Fibroblast of the conjunctiva (primary cell): Measurements from ENCODE around the gene TNXB.
"Not testable (repeated sequence)": the region's sequence is repeated elsewhere in the genome, so short reads cannot be mapped to it uniquely, and the experiment has no call there.

ENCODE experiments used
- DNase-seq: peaks from one replicate; pipeline ENCODE4 v3.0.0-alpha.2; 2010; ENCODE audit warnings: low read depth

Gene TNXB

DNA sequence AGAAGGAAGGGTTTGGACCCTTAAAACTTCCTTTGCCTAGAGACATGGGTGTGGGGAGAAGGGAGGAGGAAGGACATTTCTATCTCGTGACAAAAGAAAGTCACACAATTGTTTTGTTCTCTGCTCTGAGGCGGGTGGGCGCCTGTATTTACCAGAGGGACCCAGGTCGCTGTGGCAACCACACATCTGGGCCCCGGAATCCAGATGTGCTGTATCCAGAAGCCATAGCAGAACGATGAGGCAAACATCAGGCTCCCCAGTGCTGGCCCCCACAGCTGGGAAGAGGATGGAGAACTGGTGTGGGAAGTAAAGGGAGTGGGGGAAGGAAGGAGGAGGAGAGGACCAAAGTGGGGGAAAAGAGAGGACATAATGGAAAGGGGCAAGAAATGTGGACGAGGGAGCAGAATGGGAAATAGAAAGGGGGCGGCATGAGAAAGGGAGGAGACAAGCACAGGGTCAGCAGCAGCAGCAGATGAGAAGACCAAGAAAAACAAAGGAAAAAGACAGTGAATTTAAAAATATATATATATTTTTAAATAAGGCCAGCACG is 3.4 kb upstream of the TNXB start:
- DNase-seq, result peak; percentile 46

DNA sequence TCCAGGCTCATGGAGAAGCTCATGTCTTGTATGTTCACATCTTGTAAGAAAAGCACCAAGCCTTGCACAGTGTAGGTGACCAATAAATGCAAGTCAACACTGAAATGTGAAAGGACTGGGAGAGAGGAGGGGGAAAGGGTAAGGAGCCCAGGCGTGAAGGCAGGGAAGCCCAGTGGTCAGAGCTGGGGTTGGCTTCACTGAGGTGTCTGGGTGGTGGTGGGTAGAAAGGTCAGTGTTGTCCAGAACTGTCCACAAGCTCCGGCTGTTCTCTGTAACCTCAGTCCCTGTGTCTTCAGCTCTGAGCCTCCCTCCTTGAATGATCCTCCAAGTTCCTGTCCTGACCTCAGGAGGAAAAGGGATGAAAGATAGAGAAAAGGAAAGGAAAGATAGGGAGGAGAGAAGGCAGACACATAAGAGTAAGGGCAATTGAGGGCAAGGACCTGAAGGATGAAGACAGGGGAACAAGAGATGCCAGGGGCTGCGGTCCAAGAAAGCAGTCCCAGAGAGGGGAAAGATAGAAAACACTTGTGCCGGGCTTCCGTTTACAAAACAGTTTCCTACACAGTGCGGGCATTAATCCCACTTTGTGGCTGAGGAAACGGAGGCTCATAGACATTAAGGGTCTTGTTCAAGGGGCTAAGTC is 2.4 kb upstream of the TNXB start:
- DNase-seq, result no peak

DNA sequence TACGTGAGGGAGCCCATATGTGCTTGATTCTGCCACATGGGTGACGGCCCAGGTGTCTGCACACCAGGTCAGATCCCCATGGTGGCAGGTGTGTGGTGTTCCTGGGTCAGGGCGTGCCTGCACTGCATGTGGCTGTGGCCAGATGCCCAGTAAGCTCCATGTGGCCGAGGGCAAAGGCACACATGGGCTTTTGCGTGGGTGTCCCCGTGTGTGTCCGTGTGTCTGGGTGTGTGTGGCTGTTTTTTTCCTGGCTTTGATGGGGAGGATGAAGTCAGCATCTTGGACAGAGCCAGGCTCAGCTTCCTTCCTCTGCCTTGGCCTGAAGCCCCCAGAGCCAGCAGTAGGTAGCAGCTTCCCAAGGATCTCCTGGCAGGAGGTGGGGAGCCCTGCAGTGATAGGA is 1.5 kb upstream of the TNXB start:
- DNase-seq, result no peak

DNA sequence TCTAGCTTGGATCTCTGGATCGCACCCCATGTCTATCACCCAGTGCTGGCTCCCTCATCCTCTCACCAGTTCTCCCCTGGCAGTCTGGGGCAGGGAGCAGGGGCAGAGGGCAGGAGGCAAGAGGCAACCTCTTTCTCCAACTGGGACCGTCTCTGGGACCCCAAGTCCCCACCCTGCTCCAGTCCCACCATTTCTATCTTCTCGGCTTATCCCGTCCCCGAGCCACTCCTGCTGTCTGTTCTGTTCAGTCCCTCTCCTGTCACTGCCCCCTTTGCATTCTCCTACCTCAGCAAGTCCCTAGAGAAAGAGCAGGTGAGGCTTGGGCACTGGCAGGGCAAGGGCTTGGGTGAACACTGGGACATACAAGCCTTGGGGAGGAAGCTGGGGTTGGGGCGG is 625 bp upstream of the TNXB start:
- no peak for DNase-seq

DNA sequence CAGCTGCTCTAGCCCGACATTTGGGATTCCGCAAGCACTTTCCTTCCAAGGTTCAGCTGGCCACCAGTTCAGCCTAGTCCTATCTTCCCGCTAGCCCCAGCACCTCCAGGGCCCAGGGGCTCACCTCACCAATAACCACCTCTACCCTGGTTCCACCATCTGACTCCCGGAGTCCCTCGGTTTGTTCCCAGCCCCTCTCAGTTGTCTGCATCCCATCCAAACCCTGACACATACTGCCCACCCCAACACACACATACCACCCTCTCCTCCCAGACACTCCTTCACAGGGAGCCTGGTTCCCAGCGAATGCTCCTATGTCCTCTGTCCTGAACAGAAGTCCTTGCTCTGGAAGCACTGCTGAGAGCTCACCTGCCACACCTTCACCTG is 418 bp downstream of the TNXB start:
- DNase-seq, result no peak

DNA sequence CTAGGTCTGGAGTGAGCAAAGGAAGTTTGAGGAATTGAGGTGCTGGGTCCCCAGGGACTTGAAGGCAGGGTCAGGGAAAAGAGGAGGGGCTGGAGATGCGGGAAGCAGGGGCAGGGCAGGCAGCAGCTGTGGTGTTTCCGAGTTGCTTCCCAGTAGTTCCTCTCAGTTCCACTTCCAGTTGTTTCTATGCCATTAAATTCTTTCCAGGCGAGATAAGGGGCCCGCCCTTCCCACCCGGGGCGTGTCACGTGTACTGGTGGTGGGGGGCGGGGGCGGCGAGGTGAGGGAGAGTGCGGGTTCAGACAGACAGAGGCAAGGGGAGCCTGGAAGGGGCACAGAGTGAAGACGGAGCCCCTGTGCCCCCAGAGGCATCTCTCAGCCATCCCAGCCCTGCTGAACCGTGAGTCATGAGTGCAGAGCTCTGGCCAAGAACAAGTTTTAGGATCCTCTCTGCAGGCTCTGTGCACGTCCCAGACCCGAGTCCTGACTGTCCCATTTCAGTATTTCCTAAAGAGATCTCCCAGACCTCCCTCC is 977 bp downstream of the TNXB start:
- peak; percentile 56 for DNase-seq

DNA sequence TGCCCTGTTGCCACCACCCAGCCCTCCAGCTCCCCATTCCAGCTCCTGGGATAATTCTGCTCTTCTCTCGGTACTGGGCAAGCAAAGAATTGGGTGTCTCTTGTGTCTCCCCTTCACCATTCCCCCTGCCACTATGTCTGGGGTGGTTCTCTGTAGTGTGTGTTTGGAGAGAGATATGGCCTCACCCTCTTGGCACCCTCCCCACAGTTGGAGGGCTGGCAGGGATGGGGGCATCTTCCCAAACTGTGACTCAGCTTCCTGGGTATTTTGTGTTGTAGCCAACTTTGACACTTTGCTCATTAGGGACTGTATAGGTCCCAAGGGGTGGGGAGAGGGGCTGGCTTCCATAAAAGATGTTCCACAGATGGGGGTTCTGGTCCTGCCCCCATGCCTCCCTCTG is 1.7 kb downstream of the TNXB start:
- no peak for DNase-seq

DNA sequence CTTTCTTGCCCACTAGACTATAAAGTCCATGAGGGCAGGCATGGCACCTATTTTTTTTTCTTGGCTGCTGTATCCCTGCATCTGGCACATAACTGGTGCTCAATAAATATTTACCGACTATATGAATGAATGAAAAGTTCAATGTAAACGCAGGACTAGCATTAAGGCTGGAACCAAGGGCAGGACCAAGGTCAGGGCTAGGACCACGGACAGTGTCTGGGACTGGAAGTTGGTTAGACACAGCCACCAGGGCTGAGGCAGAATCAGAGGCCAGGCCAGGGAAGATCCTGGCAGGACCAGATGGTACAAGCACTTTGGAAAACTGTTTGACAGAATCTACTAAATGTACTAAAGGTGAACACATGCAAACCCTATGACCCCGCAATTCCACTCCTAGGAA is 3.7 kb downstream of the TNXB start:
- DNase-seq, result no peak

DNA sequence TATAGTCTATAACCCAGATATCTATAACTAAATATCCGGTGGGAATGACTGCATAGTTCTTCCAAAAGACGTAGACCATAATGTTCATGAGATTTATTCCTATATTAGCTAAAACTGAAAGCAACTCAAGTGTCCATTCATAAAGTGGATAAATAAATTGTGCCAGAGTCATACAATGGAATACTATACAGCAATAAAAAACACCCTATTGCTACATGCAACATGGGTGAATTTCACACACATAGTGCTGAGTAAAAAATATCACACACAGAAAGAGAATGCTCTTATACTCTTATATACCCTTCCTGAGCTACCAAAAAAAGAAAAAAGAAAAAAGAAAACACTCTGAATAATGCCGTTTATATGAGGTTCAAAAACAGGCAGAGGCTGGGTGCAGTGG is 6.9 kb downstream of the TNXB start:
- DNase-seq, result no peak

DNA sequence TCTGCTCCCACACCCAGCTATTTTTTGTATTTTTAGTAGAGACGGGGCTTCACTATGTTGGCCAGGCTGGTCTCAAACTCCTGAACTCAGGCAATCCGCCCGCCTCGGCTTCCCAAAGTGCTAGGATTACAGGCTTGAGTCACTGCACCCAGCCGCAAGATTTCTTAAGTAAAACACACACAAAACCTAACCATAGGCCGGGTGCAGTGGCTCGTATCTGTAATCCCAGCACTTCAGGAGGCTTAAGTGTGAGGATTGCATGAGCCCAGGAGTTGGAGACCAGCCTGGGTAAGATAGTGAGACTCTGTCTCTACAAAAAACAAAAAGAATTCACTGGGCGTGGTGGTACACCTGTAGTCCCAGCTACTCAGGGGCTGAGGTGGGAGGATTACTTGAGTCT is 8.9 kb downstream of the TNXB start:
- DNase-seq, result not testable (repeated sequence)

DNA sequence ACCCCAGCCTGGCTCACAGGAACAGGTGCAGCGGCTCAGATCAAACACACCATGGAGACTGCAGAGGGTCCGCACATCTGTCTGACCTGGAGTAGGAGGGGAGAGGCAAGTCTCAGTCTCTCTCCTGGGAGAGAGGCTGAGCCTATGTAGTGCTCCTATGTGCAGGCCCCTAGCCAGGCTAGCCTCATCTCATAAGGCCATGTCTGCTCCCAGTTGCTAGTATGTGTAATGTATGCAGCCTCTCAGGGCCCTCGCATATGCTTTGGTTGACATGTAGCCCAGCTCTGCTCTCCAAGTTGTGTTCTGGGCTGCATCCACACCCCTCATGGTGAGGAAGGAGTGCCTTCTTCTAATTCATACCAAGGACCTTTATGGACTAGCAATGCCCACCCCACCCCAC is 11.8 kb downstream of the TNXB start:
- DNase-seq, result no peak

DNA sequence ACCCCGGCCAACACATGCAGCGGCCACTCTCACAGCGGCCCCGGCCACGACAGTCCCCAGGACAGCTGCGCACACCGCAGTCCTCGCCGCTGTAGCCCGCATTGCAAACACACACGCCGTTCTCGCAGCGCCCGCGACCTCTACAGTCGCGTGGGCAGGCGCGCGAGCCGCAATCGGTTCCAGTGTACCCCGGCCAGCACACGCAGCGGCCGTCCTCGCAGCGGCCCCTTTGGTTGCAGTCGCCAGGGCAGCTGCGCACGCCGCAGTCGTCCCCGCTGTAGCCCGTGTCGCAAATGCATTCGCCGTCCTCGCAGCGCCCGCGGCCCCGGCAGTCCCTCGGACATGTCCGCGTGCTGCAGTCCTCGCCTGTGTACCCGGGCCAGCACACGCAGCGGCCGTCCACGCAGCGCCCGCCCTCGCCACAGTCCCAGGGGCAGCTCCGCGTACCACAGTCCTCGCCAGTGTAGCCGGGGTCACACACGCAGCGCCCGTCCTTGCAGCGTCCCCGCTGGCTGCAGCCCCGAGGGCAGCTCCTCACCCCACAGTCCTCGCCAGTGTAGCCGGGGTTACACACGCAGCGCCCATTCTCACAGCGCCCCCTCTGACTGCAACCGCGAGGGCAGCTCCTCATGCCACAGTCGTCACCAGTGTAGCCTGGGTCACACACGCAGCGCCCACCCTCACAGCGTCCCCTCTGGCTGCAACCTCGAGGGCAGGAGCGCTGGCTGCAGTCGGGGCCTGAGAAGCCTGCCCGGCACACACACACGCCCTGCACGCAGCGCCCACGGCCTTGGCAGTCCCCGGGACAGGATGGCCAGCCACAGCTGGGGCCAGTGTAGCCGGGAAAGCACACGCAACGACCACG is 12.5 kb downstream of the TNXB start:
- DNase-seq, result no peak

DNA sequence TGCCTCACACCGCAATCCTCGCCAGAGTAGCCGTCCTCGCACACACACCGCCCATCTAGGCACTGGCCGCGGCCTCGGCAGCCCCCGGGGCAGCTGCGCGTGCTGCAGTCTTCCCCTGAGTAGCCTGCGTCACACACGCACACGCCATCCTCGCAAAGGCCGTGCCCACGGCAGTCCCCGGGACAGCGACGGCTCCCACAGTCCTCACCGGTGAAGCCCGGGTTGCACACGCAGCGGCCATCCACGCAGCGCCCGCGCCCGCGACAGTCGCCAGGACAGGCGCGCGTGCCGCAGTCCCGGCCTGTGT is 13.1 kb downstream of the TNXB start:
- DNase-seq, result no peak

DNA sequence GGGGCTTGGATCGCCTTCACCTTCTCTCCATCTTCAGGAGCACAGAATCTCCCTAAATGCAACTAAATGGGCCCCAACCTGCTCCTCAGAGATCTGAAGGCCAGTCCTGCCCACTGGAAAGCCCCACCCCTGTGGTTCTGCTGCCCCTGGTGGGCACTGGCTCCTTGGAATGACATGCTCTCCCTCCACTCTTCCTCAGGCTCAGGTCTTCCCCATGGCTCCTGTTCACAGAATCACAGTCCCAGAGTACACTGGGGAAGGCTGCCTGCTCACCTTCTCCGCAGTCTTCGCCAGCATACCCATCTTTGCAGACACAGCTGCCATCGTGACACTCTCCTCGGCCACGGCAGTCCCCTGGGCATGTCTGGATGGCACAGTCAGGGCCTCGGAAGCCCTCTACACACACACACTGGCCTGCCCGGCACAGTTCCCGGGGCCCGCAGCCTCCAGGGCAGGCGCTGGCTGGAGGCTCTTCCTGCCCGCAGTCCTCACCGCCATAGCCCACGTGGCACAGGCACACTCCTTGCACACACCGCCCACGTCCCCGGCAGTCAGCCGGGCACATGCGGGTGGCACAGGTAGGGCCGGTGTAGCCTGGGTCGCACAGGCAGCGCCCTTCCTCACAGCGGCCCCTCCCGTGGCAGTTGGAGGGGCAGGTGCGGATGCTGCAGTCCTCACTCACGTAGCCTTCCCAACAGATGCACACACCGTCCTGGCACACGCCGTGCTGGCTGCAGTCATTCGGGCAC is 13.6 kb downstream of the TNXB start:
- no peak for DNase-seq

DNA sequence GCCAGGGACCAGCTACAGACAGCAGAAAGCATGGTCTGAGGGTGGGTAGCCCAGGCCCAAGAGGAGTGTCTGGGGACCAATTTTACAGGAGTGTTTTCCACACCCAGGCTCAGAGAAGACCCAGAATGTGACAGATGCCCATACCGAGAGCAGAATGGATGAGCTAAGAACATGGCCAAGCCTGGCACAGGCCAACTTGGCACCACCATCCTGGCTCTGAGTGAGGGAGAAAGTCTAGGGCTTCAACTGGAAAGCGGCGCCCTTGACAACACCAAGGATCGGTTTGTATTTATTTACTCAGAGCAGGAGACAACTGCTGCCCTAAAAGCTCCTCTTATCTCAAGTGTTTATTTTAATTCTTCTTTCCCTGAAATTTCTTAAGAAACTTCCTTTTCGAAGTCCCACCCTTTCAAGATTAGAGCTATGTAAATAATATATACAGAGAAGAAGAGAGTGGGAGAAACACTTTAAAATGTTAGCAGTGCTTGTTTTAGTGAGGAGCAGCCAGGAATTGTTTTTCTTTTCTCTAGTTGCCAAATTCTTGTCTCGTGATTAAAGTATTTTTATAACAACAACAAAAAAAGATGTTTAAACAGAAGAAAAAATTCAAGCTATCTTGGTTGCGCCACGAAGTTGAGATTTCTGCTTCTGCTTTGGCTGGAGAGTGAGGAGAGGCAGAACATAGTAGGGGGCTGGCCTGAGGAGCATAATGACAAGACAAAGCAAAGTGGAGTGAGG is 16.2 kb downstream of the TNXB start:
- DNase-seq, result peak; percentile 62

DNA sequence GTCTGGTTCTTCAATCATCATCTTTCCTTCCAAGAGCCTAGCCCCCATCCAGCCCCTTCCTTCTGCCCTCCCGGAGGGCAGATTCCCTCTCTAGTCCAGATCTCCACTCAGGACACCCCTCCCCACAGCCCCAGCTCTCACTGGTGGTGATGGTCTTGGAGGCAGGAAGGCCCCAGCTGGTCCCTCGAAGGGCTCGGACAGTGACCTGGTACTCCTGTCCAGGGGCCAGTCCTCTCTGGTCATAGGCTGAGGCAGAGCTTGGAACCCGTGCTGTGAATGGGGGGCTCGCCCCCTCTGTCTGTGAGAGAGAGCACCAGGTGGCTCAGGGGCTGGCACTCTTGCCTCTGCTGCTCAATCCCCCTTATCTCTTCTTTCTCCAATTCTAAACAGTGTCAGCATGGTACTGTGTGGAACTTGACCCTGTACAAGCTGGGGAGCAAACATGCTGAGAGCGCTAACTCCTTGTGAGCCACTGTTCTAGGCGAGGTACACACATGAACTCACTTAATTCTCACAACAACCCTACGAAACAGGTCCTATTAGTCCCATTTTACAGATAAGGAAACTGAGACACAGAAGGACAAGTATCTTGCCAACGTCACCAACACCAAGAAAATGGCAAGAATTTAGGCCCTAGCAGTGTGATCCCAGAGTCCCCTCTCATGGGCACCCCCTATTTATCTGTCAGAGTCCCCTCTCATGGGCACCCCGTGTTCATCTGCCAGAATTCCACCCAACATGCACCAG is 19.9 kb downstream of the TNXB start:
- DNase-seq, result no peak

DNA sequence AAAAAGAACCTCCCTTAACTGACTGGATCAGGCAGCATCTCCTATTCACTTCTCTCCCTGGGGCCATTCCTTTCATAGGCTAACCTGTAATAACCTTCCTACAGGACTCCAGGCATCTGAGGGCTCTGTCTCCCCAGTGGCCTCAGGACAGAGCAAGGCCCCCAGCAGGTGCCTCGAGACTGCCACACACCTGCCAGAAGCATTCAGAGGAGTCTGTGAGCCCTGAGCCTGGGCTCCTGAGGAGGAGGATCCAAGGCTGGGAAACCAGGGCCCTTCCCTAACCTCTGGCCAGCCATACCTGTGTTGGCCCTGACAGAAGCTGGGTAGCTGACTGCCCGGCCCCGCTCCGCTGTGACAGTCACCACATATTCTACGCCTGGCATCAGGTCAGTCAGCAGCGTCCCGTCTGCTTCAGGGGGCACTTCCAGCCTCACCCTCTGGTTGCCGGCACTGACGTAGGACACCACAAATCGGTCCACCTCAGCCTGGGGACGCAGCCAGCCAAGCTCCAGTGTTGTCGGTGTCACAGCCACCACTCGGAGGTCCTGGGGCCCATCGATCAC is 20.6 kb downstream of the TNXB start:
- no peak for DNase-seq

DNA sequence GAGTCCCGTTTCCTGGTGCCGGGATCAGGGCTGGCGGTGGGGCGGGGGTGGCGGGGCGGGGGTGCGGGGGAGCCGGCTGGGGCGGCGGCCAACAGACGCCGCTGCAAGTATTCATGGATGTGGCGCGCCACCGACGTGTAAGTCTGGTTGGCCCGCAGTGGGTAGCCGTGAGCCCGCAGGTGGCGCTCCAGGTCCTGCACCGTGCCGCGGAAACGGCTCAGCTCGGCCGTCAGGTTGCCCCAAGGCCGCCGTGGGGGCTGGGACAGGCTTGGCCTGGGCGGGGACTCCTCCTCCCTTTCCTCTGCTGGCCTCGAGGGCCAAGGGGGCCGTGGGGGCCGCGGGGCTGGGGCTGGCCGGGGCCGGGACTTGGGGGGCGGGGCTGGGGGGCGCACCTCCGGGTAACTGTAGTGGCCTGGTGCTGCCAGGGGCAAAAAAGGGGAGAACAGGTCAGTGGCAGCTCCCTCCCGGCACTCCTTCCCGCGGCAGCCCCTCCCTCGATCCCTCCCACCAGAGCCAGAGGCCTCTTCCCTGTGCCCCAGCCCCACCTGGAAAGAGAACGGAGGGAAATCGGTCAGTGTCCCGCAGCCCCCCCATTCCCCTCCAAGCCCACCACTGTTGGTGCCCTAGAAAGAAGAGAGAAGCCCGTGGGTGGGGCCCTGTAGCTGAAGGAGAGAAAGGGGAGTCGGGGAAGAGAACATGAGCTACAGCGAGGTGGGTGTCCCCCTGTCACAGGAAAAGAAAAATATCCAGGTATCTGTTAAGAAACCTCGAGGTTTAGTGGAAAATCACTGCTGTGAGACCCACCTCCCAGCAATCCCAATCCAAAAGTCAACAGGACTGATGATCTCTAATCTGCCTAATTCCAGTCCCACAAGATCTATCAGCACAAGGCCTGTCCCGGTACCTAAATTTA is 21.3 kb downstream of the TNXB start:
- DNase-seq, result peak; percentile 84

DNA sequence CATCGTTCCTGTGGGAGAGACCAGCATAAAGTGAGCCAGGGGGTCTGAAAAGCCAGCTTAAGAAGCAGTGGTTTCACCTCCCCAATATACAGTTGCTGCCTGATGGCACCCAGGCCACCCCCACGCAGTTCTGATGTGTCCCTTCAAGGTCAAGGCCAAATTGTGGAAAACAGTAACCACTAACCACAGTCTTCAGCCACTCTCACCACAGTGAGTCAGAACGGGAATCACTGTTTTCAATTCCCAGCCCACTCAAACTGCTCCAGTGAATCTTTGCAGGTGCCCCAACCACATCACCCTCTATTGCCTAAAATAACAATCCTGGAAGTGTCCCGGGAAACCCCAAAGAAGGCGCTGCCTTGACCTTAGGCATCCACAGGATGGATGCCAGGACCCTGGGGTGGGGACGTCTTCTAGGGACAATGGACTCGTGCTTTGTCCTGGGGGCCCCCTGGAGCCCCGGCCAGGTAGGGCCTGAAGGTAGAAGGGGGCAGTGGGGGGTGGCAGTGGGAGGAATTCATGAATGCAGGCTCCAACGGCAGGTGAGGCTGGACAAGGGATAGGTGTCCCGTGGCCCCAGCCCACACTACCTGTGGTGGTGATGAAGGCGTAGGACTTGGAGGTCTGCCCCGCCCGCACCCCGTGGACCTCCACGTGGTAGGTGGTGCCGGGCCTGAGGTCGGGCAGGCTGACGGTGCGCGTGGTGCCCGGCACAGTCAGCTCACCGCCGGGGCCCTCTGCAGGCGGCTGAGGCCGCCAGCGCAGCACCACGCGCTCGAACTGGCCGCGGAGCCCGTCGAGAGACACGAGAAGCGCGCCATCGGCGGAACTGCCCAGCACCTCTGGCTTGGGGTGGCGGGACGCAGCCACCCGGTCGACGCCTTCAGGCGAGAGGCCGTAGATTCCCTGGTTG is 22.2 kb downstream of the TNXB start:
- DNase-seq, result no peak
